ENCODE measurements around the gene CCDC88C. TPM values are rescaled to one million over a fixed set of nuclear protein-coding genes. Genes with fewer than 3 reads are reported as not detected.

The CCDC88C gene
- total RNA-seq, 1 experiment from 2014 or later, result 21.3 TPM

DNA sequence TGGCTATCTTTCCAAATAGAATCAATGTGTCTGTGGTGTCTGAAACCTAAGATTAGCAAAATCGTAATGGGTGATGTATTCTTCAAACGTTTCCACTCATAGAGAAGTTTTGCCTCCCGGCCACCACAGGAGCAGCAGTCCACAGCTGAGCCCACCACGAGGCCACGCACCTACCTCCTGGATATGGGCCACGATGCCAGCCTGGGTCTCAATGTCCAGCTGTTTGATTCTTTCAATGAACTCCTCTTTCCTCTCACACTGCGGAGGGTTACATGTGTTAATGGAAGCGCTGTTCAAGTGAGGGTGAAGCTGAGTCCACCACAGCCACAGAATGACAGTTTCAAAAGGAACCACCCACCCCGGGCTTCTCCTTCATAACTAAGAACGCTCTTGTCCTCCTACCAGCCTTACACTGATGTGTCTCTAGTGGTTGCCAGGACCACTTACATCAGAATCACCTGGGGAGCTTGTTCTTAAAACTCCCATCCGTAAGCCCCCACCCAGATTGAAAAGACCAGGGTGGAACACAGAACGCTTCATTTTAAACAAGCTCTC lies 75.3 kb downstream of the CCDC88C start:
- no TSS peak for BruUV-seq (replicated peaks)
- intact Hi-C loops (cut with micrococcal nuclease; ENCODE audit: unreplicated experiment), result no loop called here
- in situ Hi-C loops (cut with HindIII; ENCODE audit: low pct_unique_long_range_greater_than_20kb, low sequenced_read_pairs), result no loop called here
- POLR2A ChIA-PET, result no interaction called here
- Histone ChIP-seq H3K27ac (ENCODE audit: low read length) (no peak overlapping the region), H3K4me3 (ENCODE audit: low read depth in 2 of 2, low read length in 2 of 2) (no peak overlapping the region), H3K36me3 (ENCODE audit: control insufficient read depth, insufficient read depth, low read length) (no peaks in the 10 kb centered on the region), H3K4me1 (ENCODE audit: control insufficient read depth, insufficient read depth, low read length) (no peaks in the 10 kb centered on the region), H3K27me3 (ENCODE audit: control insufficient read depth, insufficient read depth, low read length) (no peaks in the 10 kb centered on the region), H3K9me3 (ENCODE audit: control insufficient read depth, insufficient read depth, low read depth, low read length) (no peaks in the 10 kb centered on the region)
- no peak for ATAC-seq
- TF ChIP-seq POLR2AphosphoS5 (IDR thresholded peaks at IDR 0.05; ENCODE audit: low read depth, low read length) (no peak), SIN3A (IDR thresholded peaks at IDR 0.05; ENCODE audit: borderline replicate concordance, insufficient read depth, low read depth, low read length) (no peak), TCF7L2 (IDR thresholded peaks at IDR 0.05; ENCODE audit: low read depth, low read length) (no peak)
- TF ChIP-seq, protein P1, sequence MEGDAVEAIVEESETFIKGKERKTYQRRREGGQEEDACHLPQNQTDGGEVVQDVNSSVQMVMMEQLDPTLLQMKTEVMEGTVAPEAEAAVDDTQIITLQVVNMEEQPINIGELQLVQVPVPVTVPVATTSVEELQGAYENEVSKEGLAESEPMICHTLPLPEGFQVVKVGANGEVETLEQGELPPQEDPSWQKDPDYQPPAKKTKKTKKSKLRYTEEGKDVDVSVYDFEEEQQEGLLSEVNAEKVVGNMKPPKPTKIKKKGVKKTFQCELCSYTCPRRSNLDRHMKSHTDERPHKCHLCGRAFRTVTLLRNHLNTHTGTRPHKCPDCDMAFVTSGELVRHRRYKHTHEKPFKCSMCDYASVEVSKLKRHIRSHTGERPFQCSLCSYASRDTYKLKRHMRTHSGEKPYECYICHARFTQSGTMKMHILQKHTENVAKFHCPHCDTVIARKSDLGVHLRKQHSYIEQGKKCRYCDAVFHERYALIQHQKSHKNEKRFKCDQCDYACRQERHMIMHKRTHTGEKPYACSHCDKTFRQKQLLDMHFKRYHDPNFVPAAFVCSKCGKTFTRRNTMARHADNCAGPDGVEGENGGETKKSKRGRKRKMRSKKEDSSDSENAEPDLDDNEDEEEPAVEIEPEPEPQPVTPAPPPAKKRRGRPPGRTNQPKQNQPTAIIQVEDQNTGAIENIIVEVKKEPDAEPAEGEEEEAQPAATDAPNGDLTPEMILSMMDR (IDR thresholded peaks at IDR 0.05), result no peak
- TF ChIP-seq, protein P2, sequence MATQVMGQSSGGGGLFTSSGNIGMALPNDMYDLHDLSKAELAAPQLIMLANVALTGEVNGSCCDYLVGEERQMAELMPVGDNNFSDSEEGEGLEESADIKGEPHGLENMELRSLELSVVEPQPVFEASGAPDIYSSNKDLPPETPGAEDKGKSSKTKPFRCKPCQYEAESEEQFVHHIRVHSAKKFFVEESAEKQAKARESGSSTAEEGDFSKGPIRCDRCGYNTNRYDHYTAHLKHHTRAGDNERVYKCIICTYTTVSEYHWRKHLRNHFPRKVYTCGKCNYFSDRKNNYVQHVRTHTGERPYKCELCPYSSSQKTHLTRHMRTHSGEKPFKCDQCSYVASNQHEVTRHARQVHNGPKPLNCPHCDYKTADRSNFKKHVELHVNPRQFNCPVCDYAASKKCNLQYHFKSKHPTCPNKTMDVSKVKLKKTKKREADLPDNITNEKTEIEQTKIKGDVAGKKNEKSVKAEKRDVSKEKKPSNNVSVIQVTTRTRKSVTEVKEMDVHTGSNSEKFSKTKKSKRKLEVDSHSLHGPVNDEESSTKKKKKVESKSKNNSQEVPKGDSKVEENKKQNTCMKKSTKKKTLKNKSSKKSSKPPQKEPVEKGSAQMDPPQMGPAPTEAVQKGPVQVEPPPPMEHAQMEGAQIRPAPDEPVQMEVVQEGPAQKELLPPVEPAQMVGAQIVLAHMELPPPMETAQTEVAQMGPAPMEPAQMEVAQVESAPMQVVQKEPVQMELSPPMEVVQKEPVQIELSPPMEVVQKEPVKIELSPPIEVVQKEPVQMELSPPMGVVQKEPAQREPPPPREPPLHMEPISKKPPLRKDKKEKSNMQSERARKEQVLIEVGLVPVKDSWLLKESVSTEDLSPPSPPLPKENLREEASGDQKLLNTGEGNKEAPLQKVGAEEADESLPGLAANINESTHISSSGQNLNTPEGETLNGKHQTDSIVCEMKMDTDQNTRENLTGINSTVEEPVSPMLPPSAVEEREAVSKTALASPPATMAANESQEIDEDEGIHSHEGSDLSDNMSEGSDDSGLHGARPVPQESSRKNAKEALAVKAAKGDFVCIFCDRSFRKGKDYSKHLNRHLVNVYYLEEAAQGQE (IDR thresholded peaks at IDR 0.05; ENCODE audit: insufficient read depth in 1 of 2, low read depth in 2 of 2, low read length in 1 of 2), result no peak
- no peak for DNase-seq (ENCODE audit: low read depth, low spot score)
- CTCF ChIA-PET, result interaction anchor here (0.5 kb wide), 1 partner anchor 236 kb away, joined by 5 read pairs; no protein-coding TSS in a partner anchor

DNA sequence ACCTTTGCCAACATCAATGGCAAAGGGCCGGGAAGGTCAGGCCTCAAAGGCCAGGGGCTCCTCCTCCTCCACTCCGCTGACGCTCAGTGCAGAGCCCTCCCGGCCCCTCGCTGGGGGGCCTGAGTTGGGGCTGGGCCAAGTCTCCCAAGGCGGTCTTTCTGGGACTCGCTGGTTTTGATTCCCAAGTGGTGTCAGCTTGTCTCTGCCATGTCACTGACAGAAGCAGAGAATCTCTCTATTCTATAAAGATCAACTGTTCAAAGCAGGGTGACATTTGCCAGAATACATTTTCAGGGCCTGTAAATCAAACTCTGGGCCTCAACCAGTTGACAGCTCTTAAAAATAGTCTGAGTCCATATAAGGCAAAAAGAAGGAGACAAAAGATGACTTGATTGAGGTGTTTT lies 75.9 kb downstream of the CCDC88C start:
- TF ChIP-seq SIN3A (IDR thresholded peaks at IDR 0.05; ENCODE audit: borderline replicate concordance, insufficient read depth, low read depth, low read length), result no peak
- TF ChIP-seq, protein P2 (IDR thresholded peaks at IDR 0.05; ENCODE audit: insufficient read depth in 1 of 2, low read depth in 2 of 2, low read length in 1 of 2), result no peak
- TF ChIP-seq POLR2AphosphoS5 (IDR thresholded peaks at IDR 0.05; ENCODE audit: low read depth, low read length), result no peak
- no peak for TF ChIP-seq TCF7L2 (IDR thresholded peaks at IDR 0.05; ENCODE audit: low read depth, low read length)
- in situ Hi-C loops (cut with HindIII; ENCODE audit: low pct_unique_long_range_greater_than_20kb, low sequenced_read_pairs) (no loop called here), intact Hi-C loops (cut with micrococcal nuclease; ENCODE audit: unreplicated experiment) (no loop called here)
- CTCF ChIA-PET, result interaction anchor here (0.5 to 1.3 kb wide), 3 partner anchors 19 to 235 kb away, joined by 3 to 5 read pairs (median 4); no protein-coding TSS in a partner anchor
- POLR2A ChIA-PET, result no interaction called here
- DNase-seq (ENCODE audit: low read depth, low spot score) (no peak), ATAC-seq (no peak)
- no peak overlapping the region for H3K27ac ChIP-seq (ENCODE audit: low read length)
- no peaks in the 10 kb centered on the region for H3K27me3 ChIP-seq (ENCODE audit: control insufficient read depth, insufficient read depth, low read length)
- H3K9me3 ChIP-seq (ENCODE audit: control insufficient read depth, insufficient read depth, low read depth, low read length), result no peaks in the 10 kb centered on the region
- no TSS peak for BruUV-seq (replicated peaks)
- H3K4me3 ChIP-seq (ENCODE audit: low read depth in 2 of 2, low read length in 2 of 2), result no peak overlapping the region
- H3K36me3 ChIP-seq (ENCODE audit: control insufficient read depth, insufficient read depth, low read length), result no peaks in the 10 kb centered on the region
- H3K4me1 ChIP-seq (ENCODE audit: control insufficient read depth, insufficient read depth, low read length), result no peaks in the 10 kb centered on the region
